ENCODE measurements around the gene NRXN3. TPM values are rescaled to one million over a fixed set of nuclear protein-coding genes. Genes with fewer than 3 reads are reported as not detected.
"Not testable (repeated sequence)": the region's sequence is repeated elsewhere in the genome, so short reads cannot be mapped to it uniquely, and the experiment has no call there.

Gene NRXN3
- total and polyA plus RNA-seq, 5 donors: 1.5 to 4.7 (median 4.0) TPM

DNA sequence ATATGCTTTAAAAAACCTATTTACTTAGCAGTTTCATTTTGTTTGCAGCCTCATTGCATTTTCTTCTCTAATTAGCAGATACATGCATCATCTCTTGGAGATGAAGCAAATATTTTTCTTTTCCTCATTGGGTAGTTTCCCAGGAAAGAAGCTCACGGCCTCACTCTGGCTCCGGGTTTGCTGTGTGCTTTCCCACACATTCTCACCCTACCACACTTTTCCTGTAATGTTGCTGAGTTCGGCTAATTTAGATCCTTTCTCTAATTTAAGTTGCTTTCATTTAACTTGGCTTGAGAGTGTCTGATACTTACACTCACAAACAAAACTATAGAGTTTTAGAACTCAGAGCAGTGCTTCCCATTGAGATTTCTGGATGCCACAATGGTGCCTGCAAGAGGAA, 928.2 kb downstream of the NRXN3 start:
- intact Hi-C loops (cut with DNase I): no loop called here
- ATAC-seq: no peak
- H3K27ac ChIP-seq (ENCODE audit: low read length): no peak overlapping the region
- H3K4me1 ChIP-seq (ENCODE audit: control insufficient read depth, insufficient read depth, low read length): no peaks in the 10 kb centered on the region
- H3K4me3 ChIP-seq (ENCODE audit: low read length): no peak overlapping the region
- WGBS: 40% methylated on average over 3 of the region's 3 CpGs
- no peaks in the 10 kb centered on the region for H3K27me3 ChIP-seq (ENCODE audit: control insufficient read depth, insufficient read depth)
- DNase-seq: no peak
- H3K9me3 ChIP-seq (ENCODE audit: control insufficient read depth, low read length): no peaks in the 10 kb centered on the region

DNA sequence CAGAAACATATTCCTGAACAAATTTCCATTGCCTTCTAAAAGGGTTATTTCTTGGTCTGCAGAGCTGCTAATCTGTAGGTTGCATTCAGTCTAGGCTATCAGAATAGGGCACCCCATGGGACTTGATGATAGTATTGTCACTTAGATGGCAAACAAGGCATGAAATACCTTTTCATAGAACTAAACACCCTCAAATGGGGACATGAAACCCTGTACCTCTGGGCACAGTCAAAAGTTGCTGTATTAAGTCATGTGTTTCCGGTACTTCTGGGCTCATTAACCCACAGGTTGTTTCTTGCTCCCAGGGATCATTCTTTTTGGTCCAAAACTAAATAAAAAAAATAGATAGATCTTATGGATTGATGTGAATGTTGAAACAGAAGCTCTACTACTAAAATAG, 930.4 kb downstream of the NRXN3 start:
- Histone ChIP-seq H3K4me3 (ENCODE audit: low read length) (no peak overlapping the region), H3K27me3 (ENCODE audit: control insufficient read depth, insufficient read depth) (no peaks in the 10 kb centered on the region), H3K27ac (ENCODE audit: low read length) (no peak overlapping the region), H3K9me3 (ENCODE audit: control insufficient read depth, low read length) (no peaks in the 10 kb centered on the region), H3K4me1 (ENCODE audit: control insufficient read depth, insufficient read depth, low read length) (no peaks in the 10 kb centered on the region)
- no peak for DNase-seq
- intact Hi-C loops (cut with DNase I): no loop called here
- WGBS: 93% methylated on average over 1 of the region's 1 CpG
- no peak for ATAC-seq

DNA sequence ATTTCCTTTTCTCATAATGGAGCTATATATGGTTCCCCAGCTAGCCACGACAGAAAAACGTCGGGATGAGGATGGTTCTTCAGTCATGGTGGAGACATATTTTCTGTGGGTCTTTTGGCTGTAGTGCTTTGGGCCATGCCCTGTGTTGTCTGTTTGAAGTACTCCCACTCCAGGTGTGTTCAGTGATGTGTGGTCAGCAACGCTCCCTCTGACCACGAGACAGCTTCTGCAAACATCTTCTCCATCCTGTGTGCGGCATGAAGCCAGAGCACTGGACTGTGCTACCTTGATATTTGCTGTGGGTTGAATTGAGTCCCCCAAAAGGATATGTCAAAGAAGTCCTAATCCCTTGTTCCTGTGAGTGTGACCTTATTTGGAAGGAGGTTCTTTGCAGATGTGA, 931.2 kb downstream of the NRXN3 start:
- no peaks in the 10 kb centered on the region for H3K27me3 ChIP-seq (ENCODE audit: control insufficient read depth, insufficient read depth)
- no peaks in the 10 kb centered on the region for H3K4me1 ChIP-seq (ENCODE audit: control insufficient read depth, insufficient read depth, low read length)
- intact Hi-C loops (cut with DNase I): no loop called here
- no peaks in the 10 kb centered on the region for H3K9me3 ChIP-seq (ENCODE audit: control insufficient read depth, low read length)
- no peak for DNase-seq
- ATAC-seq: no peak
- WGBS: 71% methylated on average over 6 of the region's 6 CpGs
- no peak overlapping the region for H3K27ac ChIP-seq (ENCODE audit: low read length)
- H3K4me3 ChIP-seq (ENCODE audit: low read length): no peak overlapping the region

DNA sequence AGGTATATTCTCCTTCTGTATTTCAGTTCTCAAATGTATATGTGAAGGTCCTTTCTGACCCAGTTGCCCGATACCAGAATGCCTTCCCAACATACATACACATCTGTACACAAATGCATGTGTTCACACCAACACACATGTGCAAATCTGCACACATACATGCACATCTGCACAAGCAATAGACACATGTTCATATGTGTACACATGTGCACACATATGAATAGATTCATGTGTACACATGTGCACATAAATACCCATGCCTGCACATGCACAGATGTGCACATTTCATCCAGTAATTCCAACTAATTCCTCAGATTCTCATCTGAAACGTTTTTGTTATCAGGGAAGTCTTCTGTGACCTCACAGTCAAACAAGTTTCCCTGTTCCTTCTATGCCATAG, 933.6 kb downstream of the NRXN3 start:
- intact Hi-C loops (cut with DNase I): no loop called here
- 53% methylated on average over 2 of the region's 2 CpGs for WGBS
- Histone ChIP-seq H3K4me1 (ENCODE audit: control insufficient read depth, insufficient read depth, low read length) (no peaks in the 10 kb centered on the region), H3K4me3 (ENCODE audit: low read length) (no peak overlapping the region), H3K27me3 (ENCODE audit: control insufficient read depth, insufficient read depth) (no peaks in the 10 kb centered on the region), H3K9me3 (ENCODE audit: control insufficient read depth, low read length) (no peaks in the 10 kb centered on the region), H3K27ac (ENCODE audit: low read length) (no peak overlapping the region)
- ATAC-seq (no peak), DNase-seq (no peak)

DNA sequence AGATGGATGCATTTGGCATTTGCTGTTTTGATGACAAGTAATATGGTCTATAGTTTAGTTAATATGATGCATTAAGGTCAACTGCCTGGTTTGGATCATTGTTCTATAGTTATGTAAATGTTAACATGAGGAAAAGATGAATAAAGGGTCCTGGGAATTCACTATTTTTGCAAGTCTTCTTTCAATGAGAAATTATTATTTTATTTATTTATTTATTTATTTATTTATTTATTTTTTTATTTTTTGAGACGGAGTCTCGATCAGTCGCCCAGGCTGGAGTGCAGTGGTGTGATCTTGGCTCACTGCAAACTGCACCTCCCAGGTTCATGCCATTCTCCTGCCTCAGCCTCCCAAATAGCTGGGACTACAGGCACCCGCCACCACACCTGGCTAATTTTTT, 940.4 kb downstream of the NRXN3 start:
- H3K27me3 ChIP-seq (ENCODE audit: control insufficient read depth, insufficient read depth); H3K27ac ChIP-seq (ENCODE audit: low read length); intact Hi-C loops (cut with DNase I); H3K4me3 ChIP-seq (ENCODE audit: low read length); ATAC-seq; H3K4me1 ChIP-seq (ENCODE audit: control insufficient read depth, insufficient read depth, low read length); DNase-seq; H3K9me3 ChIP-seq (ENCODE audit: control insufficient read depth, low read length): not testable (repeated sequence)
- WGBS: 49% methylated on average over 4 of the region's 4 CpGs

DNA sequence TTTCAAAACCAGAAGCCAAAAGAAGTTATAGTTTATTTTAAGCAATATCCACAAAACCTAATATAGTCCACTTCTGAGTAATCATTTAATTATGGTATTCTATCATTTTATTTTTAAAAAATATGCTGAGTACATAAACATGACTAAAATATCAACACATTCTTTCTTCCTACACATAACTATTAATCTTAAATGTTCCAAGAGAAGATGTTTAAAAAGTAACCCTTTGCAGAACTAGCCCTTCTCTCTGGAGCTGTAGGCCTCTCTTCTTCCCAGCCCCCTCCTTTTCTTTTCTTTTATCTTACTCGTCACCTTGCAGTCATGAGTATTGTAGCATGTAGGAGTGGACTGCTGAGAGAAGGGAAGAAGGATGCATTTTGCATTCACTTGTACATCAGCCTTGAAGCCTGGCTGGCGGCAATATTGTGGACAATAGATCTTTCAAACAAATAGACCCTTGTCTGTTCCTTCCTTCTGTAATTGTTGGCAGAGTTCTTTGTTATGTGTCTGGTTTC, 941.9 kb downstream of the NRXN3 start:
- no peak for DNase-seq
- H3K4me1 ChIP-seq (ENCODE audit: control insufficient read depth, insufficient read depth, low read length): no peaks in the 10 kb centered on the region
- H3K27me3 ChIP-seq (ENCODE audit: control insufficient read depth, insufficient read depth): no peaks in the 10 kb centered on the region
- no peak overlapping the region for H3K27ac ChIP-seq (ENCODE audit: low read length)
- ATAC-seq: no peak
- no peak overlapping the region for H3K4me3 ChIP-seq (ENCODE audit: low read length)
- intact Hi-C loops (cut with DNase I): no loop called here
- 15% methylated on average over 2 of the region's 2 CpGs for WGBS
- no peaks in the 10 kb centered on the region for H3K9me3 ChIP-seq (ENCODE audit: control insufficient read depth, low read length)

DNA sequence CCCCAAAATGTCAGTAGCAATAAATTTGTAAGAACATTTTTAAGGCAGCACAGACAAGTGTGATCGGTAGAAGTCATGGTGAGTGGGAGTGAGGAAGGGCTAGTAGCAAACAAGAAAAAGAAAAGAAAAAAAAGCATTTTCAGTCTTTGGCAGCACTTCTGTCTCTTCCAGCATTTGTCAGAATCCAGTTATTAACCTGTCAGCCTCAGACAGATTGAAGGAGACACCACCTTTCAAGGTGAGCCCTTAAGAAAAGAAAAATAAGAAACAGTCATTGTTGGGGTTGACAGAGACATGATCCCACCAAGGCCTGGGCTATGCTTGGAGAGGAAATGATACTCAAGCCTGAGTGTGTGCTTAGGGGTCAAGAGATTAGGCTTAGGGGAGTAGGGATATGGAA, 947.4 kb downstream of the NRXN3 start:
- no peaks in the 10 kb centered on the region for H3K4me1 ChIP-seq (ENCODE audit: control insufficient read depth, insufficient read depth, low read length)
- no peaks in the 10 kb centered on the region for H3K9me3 ChIP-seq (ENCODE audit: control insufficient read depth, low read length)
- no peaks in the 10 kb centered on the region for H3K27me3 ChIP-seq (ENCODE audit: control insufficient read depth, insufficient read depth)
- DNase-seq: no peak
- 71% methylated on average over 1 of the region's 1 CpG for WGBS
- no peak for ATAC-seq
- intact Hi-C loops (cut with DNase I): no loop called here
- no peak overlapping the region for H3K4me3 ChIP-seq (ENCODE audit: low read length)
- no peak overlapping the region for H3K27ac ChIP-seq (ENCODE audit: low read length)

DNA sequence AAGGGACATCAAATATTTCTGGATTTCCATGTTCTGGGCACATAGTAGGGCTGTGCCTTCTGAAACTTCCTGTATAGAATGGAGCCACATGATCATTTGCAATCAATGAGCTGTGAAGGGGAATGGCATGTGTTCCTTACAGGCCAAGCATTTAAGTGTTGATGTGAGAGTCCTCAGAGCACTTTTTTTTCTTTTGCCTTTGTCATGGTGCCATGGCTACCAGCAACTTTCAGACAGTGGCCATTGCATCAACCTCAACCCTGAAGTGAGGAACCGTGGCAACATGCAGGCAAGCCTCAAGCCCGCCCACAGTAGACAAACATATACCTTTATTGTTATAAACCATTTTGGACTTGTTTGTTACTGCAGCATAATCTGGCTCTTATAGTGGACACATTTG, 948.1 kb downstream of the NRXN3 start:
- DNase-seq (no peak), ATAC-seq (no peak)
- H3K4me1 ChIP-seq (ENCODE audit: control insufficient read depth, insufficient read depth, low read length): no peaks in the 10 kb centered on the region
- no peaks in the 10 kb centered on the region for H3K9me3 ChIP-seq (ENCODE audit: control insufficient read depth, low read length)
- no peak overlapping the region for H3K27ac ChIP-seq (ENCODE audit: low read length)
- WGBS: 90% methylated on average over 2 of the region's 2 CpGs
- H3K27me3 ChIP-seq (ENCODE audit: control insufficient read depth, insufficient read depth): no peaks in the 10 kb centered on the region
- intact Hi-C loops (cut with DNase I): no loop called here
- H3K4me3 ChIP-seq (ENCODE audit: low read length): no peak overlapping the region

DNA sequence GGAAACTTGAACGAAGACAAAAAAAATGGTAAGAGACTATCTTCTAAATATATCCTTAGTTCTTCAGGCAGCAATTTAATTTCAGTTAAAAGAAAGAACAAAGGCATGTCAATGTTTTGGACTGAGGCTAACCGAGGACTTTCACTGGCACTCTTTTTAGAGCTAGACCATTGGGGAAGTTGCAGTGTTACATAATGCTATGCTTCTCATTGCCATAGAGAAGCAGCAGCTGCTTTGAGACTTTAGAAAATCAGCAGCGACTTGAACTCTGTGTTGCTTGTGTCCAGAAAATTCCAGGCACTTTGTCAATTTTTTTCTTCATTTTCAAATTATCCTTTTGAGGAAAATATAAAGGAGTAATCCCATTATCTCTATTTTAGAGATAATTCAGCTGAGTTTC, 964.2 kb downstream of the NRXN3 start:
- WGBS: 40% methylated on average over 3 of the region's 3 CpGs
- no peak overlapping the region for H3K27ac ChIP-seq (ENCODE audit: low read length)
- intact Hi-C loops (cut with DNase I): no loop called here

DNA sequence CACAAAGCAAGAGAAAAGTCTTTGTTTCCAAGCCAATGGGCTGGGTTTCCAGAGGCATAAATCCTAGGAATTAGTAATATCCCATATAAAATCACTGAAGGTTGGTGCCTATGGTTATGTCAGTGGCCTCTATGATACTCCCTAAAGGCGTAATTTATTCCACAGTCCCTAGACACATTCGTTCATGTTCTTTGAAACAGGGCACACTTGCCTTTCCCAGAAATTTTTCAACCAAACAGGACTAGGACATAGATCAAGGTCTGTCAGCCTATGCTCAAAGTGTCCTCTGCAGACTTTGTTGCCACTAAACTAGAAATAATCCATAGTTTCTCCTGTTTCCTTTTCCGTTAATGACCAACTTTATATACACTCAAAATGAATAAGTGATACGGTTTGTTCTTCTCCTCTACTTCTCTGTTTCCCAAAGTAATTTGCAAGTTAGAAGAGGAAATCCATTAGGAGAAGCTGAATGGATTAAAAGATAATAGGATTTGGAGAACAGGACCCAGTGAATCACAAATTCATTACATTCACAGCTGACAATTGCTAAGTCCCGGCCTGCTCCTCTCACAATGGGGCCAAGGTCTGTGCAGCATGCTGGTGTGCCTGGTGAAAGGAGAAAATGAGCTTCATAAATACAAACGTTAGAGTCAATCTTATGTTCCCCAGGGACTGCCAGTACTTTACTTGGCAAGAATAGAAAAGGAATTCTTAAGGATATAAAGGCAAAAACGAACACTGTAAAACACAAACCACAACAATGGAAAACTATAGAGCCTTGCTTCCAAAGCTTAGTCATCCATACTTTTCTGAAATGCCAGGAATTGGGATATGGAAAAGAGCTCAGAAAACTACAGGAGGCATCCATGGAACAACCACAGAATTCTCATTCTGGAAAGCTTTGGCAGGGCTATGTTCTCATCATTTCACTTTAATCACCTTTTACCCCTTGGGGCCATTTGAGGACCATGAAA, 966.2 kb downstream of the NRXN3 start:
- intact Hi-C loops (cut with DNase I): no loop called here
- DNase-seq: no peak
- ATAC-seq: no peak
- H3K4me1 ChIP-seq (ENCODE audit: control insufficient read depth, insufficient read depth, low read length): no peaks in the 10 kb centered on the region
- no peak overlapping the region for H3K4me3 ChIP-seq (ENCODE audit: low read length)
- 66% methylated on average over 7 of the region's 7 CpGs for WGBS
- H3K27me3 ChIP-seq (ENCODE audit: control insufficient read depth, insufficient read depth): no peaks in the 10 kb centered on the region
- no peaks in the 10 kb centered on the region for H3K9me3 ChIP-seq (ENCODE audit: control insufficient read depth, low read length)
- no peak overlapping the region for H3K27ac ChIP-seq (ENCODE audit: low read length)

More for the DNA sequence above, 964.2 kb downstream of the NRXN3 start:
- ATAC-seq (peak in 1 of 2 donors; percentile 47), DNase-seq (no peak)
- H3K27me3 ChIP-seq (ENCODE audit: control insufficient read depth, insufficient read depth): no peaks in the 10 kb centered on the region
- no peaks in the 10 kb centered on the region for H3K9me3 ChIP-seq (ENCODE audit: control insufficient read depth, low read length)
- H3K4me1 ChIP-seq (ENCODE audit: control insufficient read depth, insufficient read depth, low read length): no peaks in the 10 kb centered on the region
- H3K4me3 ChIP-seq (ENCODE audit: low read length): no peak overlapping the region

DNA sequence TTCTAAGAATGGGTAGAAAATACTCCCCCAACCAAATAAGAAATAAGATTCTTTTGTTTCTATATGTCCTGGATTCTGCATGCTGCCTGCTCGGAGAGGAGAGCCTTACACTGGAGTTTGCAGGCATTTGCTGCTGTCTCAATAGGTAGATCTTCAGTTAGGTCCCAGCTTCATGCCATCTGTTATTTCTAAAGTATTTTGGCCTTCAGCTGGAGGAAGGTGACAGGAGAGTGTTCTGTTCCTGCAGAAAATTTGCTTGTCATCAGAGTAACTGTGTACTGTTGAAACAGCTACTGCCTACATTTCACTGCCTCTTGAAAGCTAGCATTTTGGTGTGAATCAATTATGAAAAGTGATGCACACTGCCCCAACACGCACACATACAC, 966.9 kb downstream of the NRXN3 start:
- 88% methylated on average over 2 of the region's 2 CpGs for WGBS
- H3K27ac ChIP-seq (ENCODE audit: low read length): no peak overlapping the region
- no peaks in the 10 kb centered on the region for H3K4me1 ChIP-seq (ENCODE audit: control insufficient read depth, insufficient read depth, low read length)
- H3K27me3 ChIP-seq (ENCODE audit: control insufficient read depth, insufficient read depth): no peaks in the 10 kb centered on the region
- H3K4me3 ChIP-seq (ENCODE audit: low read length): no peak overlapping the region
- no peaks in the 10 kb centered on the region for H3K9me3 ChIP-seq (ENCODE audit: control insufficient read depth, low read length)
- DNase-seq (no peak), ATAC-seq (no peak)
- intact Hi-C loops (cut with DNase I): no loop called here
